Measurements from ENCODE around the gene FEM1A. TPM values are rescaled to one million over a fixed set of nuclear protein-coding genes. Genes with fewer than 3 reads are reported as not detected.

The FEM1A gene
- total and polyA plus RNA-seq, 2 of the 13 experiments (the other 11 are each of a cell fraction or from before 2014, with no cell fraction given), result 3.2 to 10.8 TPM

DNA sequence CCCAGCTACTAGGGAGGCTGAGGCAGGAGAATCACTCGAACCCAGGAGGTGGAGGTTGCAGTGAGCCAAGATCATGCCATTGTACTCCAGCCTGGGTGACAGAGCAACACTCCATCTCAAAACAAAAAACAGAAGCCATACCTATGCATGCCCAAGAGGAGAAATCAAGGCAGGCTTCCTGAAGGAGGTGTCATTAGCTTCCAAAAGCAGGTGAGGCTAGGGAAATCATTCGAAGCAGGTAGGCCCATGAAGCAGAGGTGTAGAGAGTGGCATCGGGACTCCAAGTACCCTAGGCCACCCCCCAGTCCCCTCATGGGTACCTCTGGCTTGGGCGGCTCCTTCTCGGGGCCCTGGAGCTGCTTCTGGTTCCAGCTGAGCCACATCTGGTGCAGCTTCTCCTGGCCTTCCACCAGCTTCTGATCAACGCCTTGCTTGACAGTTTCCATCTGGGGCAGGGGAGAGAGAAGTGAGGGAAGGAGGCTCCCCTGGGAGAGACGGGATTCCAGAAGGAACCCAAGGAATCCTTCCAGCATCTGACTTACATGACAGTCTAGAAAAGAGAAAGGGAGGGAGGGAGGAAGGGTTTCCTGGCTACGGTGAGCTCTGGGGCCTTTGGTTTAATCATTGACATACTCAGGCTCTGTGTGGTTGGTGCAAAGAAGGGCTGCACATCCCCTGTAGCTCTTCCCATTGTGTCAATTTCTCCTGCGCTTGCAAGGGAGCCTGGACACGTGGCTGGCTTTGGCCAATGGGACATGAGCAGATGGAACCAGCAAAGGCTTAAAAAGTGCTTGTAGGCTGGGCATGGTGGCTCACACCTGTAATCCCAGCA is 53.0 kb downstream of the FEM1A start:
- ATAC-seq (peak; percentile 89), FAIRE-seq (peak; percentile 70), DNase-seq (ENCODE audit: low spot score) (peak; percentile 75)
- H2AFZ ChIP-seq (ENCODE audit: low read length), result no peak overlapping the region
- no peaks in the 10 kb centered on the region for H3K27me3 ChIP-seq (ENCODE audit: control insufficient read depth in 1 of 2, insufficient read depth in 2 of 2, low read length in 2 of 2)
- H3K36me3 ChIP-seq (replicated peaks in 1 of 2; ENCODE audit: control insufficient read depth in 1 of 2, insufficient read depth in 2 of 2, low read length in 2 of 2), result peaks cover 15 to 36% of the 10 kb centered on the region in 2 experiments; a peak in 4 of 5 replicates
- no peaks in the 10 kb centered on the region for H3K9me3 ChIP-seq (ENCODE audit: low read length)
- peak overlapping the region; percentile 11 for H3K27ac ChIP-seq (ENCODE audit: extremely low read length, insufficient read depth, low read length)
- in situ Hi-C loops (cut with HindIII; ENCODE audit: extremely low pct_ligation_motif_present, low pct_unique_long_range_greater_than_20kb) (no loop called here), intact Hi-C loops (cut with micrococcal nuclease; ENCODE audit: unreplicated experiment) (no loop called here)
- peaks cover 47% of the 10 kb centered on the region for H3K4me1 ChIP-seq (ENCODE audit: insufficient read depth, low read length)
- H3K9ac ChIP-seq (ENCODE audit: insufficient read depth, low read depth, low read length), result no peak overlapping the region
- 68% methylated on average over 10 of the region's 10 CpGs for whole genome bisulfite sequencing (ENCODE audit: low lambda C conversion rate)
- POLR2A ChIA-PET, result interaction anchor here (0.6 to 1.3 kb wide), 6 partner anchors 11 to 52 kb away, joined by 3 to 7 read pairs (median 3); partner anchors contain the start of genes PLIN3 and TICAM1
- no TSS peak for BruUV-seq (replicated peaks)
- no peaks in the 10 kb centered on the region for H4K20me1 ChIP-seq (ENCODE audit: insufficient read depth, low read length)
- no peak overlapping the region for H3K4me3 ChIP-seq (replicated peaks in 1 of 3; ENCODE audit: insufficient read depth in 1 of 3, low read depth in 2 of 3, low read length in 3 of 3)
- H3K79me2 ChIP-seq (ENCODE audit: insufficient read depth, low read length), result no peaks in the 10 kb centered on the region
- 0 out of 2 replicates have a peak overlapping the region, but pooled peaks have one; percentile 20 for H3K4me2 ChIP-seq (ENCODE audit: low read depth, low read length)
- CTCF ChIA-PET (ENCODE audit: low intra/inter-chr PET ratio, low total read pairs), result no interaction called here
- no peak for TF ChIP-seq DPF2 (CRISPR knock-in tag; IDR thresholded peaks at IDR 0.05; ENCODE audit: borderline replicate concordance, low read depth)
- TF ChIP-seq THAP11 (CRISPR knock-in tag; IDR thresholded peaks at IDR 0.05), result 0 out of 2 replicates have a peak, but pooled peaks have one; percentile 21
- no peak for TF ChIP-seq ZNF550 (CRISPR knock-in tag; IDR thresholded peaks at IDR 0.05; ENCODE audit: borderline replicate concordance)
- TF ChIP-seq, protein P1, sequence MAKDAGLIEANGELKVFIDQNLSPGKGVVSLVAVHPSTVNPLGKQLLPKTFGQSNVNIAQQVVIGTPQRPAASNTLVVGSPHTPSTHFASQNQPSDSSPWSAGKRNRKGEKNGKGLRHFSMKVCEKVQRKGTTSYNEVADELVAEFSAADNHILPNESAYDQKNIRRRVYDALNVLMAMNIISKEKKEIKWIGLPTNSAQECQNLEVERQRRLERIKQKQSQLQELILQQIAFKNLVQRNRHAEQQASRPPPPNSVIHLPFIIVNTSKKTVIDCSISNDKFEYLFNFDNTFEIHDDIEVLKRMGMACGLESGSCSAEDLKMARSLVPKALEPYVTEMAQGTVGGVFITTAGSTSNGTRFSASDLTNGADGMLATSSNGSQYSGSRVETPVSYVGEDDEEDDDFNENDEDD (CRISPR knock-in tag; IDR thresholded peaks at IDR 0.05; ENCODE audit: borderline replicate concordance), result 0 out of 2 replicates have a peak, but pooled peaks have one; percentile 27
- no peak for TF ChIP-seq ZNF75D (CRISPR knock-in tag; IDR thresholded peaks at IDR 0.05; ENCODE audit: borderline replicate concordance)
- peak; percentile 22; the same call in 1 of the 2 replicates for TF ChIP-seq SAP130 (CRISPR knock-in tag; IDR thresholded peaks at IDR 0.05; ENCODE audit: low read depth)
- TF ChIP-seq GABPB1 (CRISPR knock-in tag; IDR thresholded peaks at IDR 0.05), result 0 out of 2 replicates have a peak, but pooled peaks have one; percentile 14
- TF ChIP-seq, protein P2, sequence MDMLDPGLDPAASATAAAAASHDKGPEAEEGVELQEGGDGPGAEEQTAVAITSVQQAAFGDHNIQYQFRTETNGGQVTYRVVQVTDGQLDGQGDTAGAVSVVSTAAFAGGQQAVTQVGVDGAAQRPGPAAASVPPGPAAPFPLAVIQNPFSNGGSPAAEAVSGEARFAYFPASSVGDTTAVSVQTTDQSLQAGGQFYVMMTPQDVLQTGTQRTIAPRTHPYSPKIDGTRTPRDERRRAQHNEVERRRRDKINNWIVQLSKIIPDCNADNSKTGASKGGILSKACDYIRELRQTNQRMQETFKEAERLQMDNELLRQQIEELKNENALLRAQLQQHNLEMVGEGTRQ (IDR thresholded peaks at IDR 0.05; ENCODE audit: low read depth, low read length), result peak; percentile 77
- TF ChIP-seq, protein P2 (CRISPR knock-in tag; IDR thresholded peaks at IDR 0.05; ENCODE audit: borderline replicate concordance), result peak; percentile 89; the same call in 1 of the 2 replicates
- TF ChIP-seq, protein P3, sequence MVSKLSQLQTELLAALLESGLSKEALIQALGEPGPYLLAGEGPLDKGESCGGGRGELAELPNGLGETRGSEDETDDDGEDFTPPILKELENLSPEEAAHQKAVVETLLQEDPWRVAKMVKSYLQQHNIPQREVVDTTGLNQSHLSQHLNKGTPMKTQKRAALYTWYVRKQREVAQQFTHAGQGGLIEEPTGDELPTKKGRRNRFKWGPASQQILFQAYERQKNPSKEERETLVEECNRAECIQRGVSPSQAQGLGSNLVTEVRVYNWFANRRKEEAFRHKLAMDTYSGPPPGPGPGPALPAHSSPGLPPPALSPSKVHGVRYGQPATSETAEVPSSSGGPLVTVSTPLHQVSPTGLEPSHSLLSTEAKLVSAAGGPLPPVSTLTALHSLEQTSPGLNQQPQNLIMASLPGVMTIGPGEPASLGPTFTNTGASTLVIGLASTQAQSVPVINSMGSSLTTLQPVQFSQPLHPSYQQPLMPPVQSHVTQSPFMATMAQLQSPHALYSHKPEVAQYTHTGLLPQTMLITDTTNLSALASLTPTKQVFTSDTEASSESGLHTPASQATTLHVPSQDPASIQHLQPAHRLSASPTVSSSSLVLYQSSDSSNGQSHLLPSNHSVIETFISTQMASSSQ (IDR thresholded peaks at IDR 0.05; ENCODE audit: low read depth), result peak; percentile 83
- TF ChIP-seq, protein P3 (CRISPR knock-in tag; IDR thresholded peaks at IDR 0.05; ENCODE audit: borderline replicate concordance), result peak; percentile 84; the same call in 1 of the 2 replicates
- TF ChIP-seq, protein P4, sequence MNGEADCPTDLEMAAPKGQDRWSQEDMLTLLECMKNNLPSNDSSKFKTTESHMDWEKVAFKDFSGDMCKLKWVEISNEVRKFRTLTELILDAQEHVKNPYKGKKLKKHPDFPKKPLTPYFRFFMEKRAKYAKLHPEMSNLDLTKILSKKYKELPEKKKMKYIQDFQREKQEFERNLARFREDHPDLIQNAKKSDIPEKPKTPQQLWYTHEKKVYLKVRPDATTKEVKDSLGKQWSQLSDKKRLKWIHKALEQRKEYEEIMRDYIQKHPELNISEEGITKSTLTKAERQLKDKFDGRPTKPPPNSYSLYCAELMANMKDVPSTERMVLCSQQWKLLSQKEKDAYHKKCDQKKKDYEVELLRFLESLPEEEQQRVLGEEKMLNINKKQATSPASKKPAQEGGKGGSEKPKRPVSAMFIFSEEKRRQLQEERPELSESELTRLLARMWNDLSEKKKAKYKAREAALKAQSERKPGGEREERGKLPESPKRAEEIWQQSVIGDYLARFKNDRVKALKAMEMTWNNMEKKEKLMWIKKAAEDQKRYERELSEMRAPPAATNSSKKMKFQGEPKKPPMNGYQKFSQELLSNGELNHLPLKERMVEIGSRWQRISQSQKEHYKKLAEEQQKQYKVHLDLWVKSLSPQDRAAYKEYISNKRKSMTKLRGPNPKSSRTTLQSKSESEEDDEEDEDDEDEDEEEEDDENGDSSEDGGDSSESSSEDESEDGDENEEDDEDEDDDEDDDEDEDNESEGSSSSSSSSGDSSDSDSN (CRISPR knock-in tag; IDR thresholded peaks at IDR 0.05), result peak; percentile 24; the same call in 1 of the 2 replicates
